Neural cell (in vitro differentiated cells): ENCODE results near the gene SPN. TPM values are rescaled to one million over a fixed set of nuclear protein-coding genes. Genes with fewer than 3 reads are reported as not detected.

Experiments
- H2AFZ ChIP-seq: fragments of 200-600, 300-800 bp; sonication (generic), shearing (Covaris generic); 2 replicates; pipeline ENCODE4 v1.6.0; 2014; ENCODE audit warnings: low read depth, mild to moderate bottlenecking, antibody characterized with exemption, low read length, moderate library complexity
- H3F3A ChIP-seq: fragments of 200-600 bp; shearing (Covaris generic); 2 replicates; pipeline ENCODE4 v1.6.1; 2016; ENCODE audit warnings: mild to moderate bottlenecking, moderate library complexity, mixed read lengths, antibody characterized with exemption, low read length; ENCODE audit not compliant: insufficient read depth, poor library complexity, severe bottlenecking
- H3K27ac ChIP-seq: fragments of 200-600, 300-800 bp; sonication (generic), shearing (Covaris generic); 2 replicates; pipeline ENCODE4 v1.5.1; 2014; ENCODE audit warnings: mild to moderate bottlenecking, low read length, moderate library complexity
- H3K27me3 ChIP-seq: fragments of 300-800, 200-600 bp; sonication (generic), shearing (Covaris generic); 2 replicates; pipeline ENCODE4 v1.6.0; 2014; ENCODE audit warnings: mild to moderate bottlenecking, low read depth, low read length, moderate library complexity; ENCODE audit not compliant: insufficient read depth
- H3K36me3 ChIP-seq: fragments of 300-800, 200-600 bp; sonication (generic), shearing (Covaris generic); 2 replicates; pipeline ENCODE4 v1.5.1; 2014; ENCODE audit warnings: mild to moderate bottlenecking, antibody characterized with exemption, low read length, moderate library complexity; ENCODE audit not compliant: insufficient read depth
- H3K4me2 ChIP-seq: fragments of 300-800, 200-600 bp; sonication (generic), shearing (Covaris generic); 2 replicates; pipeline ENCODE4 v1.6.0; 2014; ENCODE audit warnings: mild to moderate bottlenecking, low read length
- H3K4me3 ChIP-seq: fragments of 300-800, 200-600 bp; sonication (generic), shearing (Covaris generic); 2 replicates; pipeline ENCODE4 v1.5.1; 2014; ENCODE audit warnings: mild to moderate bottlenecking, low read length, moderate library complexity
- H3K79me2 ChIP-seq: fragments of 200-600 bp; shearing (Covaris generic); replicated peaks from 2 replicates; pipeline ENCODE4 v1.6.0; 2014; ENCODE audit warnings: mild to moderate bottlenecking, low read length, moderate library complexity; ENCODE audit not compliant: insufficient read depth
- H3K9ac ChIP-seq: fragments of 300-800, 200-600 bp; sonication (generic), shearing (Covaris generic); 2 replicates; pipeline ENCODE4 v1.6.1; 2016; ENCODE audit warnings: mild to moderate bottlenecking, low read length, mixed read lengths
- H3K9me2 ChIP-seq: fragments of 200-600 bp; shearing (Covaris generic); 2 replicates; pipeline ENCODE4 v1.6.1; 2016; ENCODE audit warnings: mild to moderate bottlenecking, low read length, mixed read lengths; ENCODE audit not compliant: insufficient read depth
- H3K9me3 ChIP-seq: fragments of 200-600, 300-800 bp; sonication (generic), shearing (Covaris generic); 2 replicates; pipeline ENCODE4 v1.6.1; 2016; ENCODE audit warnings: mild to moderate bottlenecking, mixed run types, low read length, moderate library complexity, mixed read lengths
- H4K20me1 ChIP-seq: fragments of 200-600 bp; shearing (Covaris generic); 2 replicates; pipeline ENCODE4 v1.6.1; 2016; ENCODE audit warnings: mild to moderate bottlenecking, mixed run types; ENCODE audit not compliant: insufficient read depth
- CTCF ChIP-seq: fragments of 450-650 bp; IDR thresholded peaks from 2 replicates; pipeline ENCODE4 v1.5.1; 2014; ENCODE audit warnings: antibody characterized with exemption, mild to moderate bottlenecking, moderate library complexity; ENCODE audit not compliant: poor library complexity, severe bottlenecking
- EP300 ChIP-seq: fragments of 450-650 bp; conservative IDR thresholded peaks from 2 replicates; pipeline ENCODE4 v1.6.1; 2014; ENCODE audit warnings: antibody characterized with exemption, mild to moderate bottlenecking, moderate library complexity; ENCODE audit not compliant: poor library complexity, severe bottlenecking
- EZH2 ChIP-seq: fragments of 200-600, 300-800 bp; shearing (Covaris generic), sonication (generic); IDR thresholded peaks from 2 replicates; pipeline ENCODE4 v1.6.1; 2014; ENCODE audit warnings: antibody characterized with exemption, low read length, borderline replicate concordance, mild to moderate bottlenecking; ENCODE audit not compliant: insufficient read depth, poor library complexity, severe bottlenecking
- MXI1 ChIP-seq: fragments of 450-650 bp; conservative IDR thresholded peaks from 2 replicates; pipeline ENCODE4 v1.6.1; 2014; ENCODE audit warnings: antibody characterized with exemption, mild to moderate bottlenecking; ENCODE audit not compliant: poor library complexity, severe bottlenecking
- POLR2AphosphoS5 ChIP-seq: IDR thresholded peaks from 2 replicates; pipeline ENCODE4 v1.6.1; 2012
- RAD21 ChIP-seq: fragments of 450-650 bp; conservative IDR thresholded peaks from 2 replicates; pipeline ENCODE4 v1.6.1; 2014; ENCODE audit warnings: antibody characterized with exemption, mild to moderate bottlenecking, moderate library complexity
- SMC3 ChIP-seq: fragments of 450-650 bp; conservative IDR thresholded peaks from 2 replicates; pipeline ENCODE4 v1.6.1; 2014; ENCODE audit warnings: antibody characterized with exemption, mild to moderate bottlenecking, moderate library complexity; ENCODE audit not compliant: poor library complexity
- TAF1 ChIP-seq: IDR thresholded peaks from 2 replicates; pipeline ENCODE4 v1.6.1; 2012; ENCODE audit warnings: low read depth
- polyA plus RNA-seq: library from polyadenylated mRNA; depleted of rRNA; stranded (reverse); fragments of >200 nt; gene quantifications from 2 replicates; pipeline ENCODE4 v1.2.3, GENCODE V29; 2014
- TF ChIP-seq, protein P1 (sequence below): IDR thresholded peaks from 2 replicates; pipeline ENCODE4 v1.6.1; 2012; ENCODE audit warnings: borderline replicate concordance

The SPN gene
- polyA plus RNA-seq, 1 donor from 2014 or later: 0.09 TPM

GRCh38 chr16:29646947-29647346 lies 16.1 kb upstream of the SPN start:
- no peak overlapping the region for H2AFZ ChIP-seq
- no peak overlapping the region for H3K4me2 ChIP-seq
- H3K27me3 ChIP-seq: no peaks in the 10 kb centered on the region
- H3K36me3 ChIP-seq: no peaks in the 10 kb centered on the region
- H3K4me3 ChIP-seq: no peak overlapping the region
- H3K9ac ChIP-seq: no peak overlapping the region
- no peaks in the 10 kb centered on the region for H3K79me2 ChIP-seq
- no peaks in the 10 kb centered on the region for H3F3A ChIP-seq
- H3K27ac ChIP-seq: no peak overlapping the region
- no peaks in the 10 kb centered on the region for H3K9me3 ChIP-seq
- no peaks in the 10 kb centered on the region for H4K20me1 ChIP-seq
- no peaks in the 10 kb centered on the region for H3K9me2 ChIP-seq
- TF ChIP-seq RAD21 (no peak), POLR2AphosphoS5 (no peak), SMC3 (no peak), EZH2 (no peak), MXI1 (no peak), EP300 (no peak), TAF1 (no peak), CTCF (no peak)
- TF ChIP-seq, protein P1, sequence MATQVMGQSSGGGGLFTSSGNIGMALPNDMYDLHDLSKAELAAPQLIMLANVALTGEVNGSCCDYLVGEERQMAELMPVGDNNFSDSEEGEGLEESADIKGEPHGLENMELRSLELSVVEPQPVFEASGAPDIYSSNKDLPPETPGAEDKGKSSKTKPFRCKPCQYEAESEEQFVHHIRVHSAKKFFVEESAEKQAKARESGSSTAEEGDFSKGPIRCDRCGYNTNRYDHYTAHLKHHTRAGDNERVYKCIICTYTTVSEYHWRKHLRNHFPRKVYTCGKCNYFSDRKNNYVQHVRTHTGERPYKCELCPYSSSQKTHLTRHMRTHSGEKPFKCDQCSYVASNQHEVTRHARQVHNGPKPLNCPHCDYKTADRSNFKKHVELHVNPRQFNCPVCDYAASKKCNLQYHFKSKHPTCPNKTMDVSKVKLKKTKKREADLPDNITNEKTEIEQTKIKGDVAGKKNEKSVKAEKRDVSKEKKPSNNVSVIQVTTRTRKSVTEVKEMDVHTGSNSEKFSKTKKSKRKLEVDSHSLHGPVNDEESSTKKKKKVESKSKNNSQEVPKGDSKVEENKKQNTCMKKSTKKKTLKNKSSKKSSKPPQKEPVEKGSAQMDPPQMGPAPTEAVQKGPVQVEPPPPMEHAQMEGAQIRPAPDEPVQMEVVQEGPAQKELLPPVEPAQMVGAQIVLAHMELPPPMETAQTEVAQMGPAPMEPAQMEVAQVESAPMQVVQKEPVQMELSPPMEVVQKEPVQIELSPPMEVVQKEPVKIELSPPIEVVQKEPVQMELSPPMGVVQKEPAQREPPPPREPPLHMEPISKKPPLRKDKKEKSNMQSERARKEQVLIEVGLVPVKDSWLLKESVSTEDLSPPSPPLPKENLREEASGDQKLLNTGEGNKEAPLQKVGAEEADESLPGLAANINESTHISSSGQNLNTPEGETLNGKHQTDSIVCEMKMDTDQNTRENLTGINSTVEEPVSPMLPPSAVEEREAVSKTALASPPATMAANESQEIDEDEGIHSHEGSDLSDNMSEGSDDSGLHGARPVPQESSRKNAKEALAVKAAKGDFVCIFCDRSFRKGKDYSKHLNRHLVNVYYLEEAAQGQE: no peak

- no peaks in the 10 kb centered on the region for H3K27me3 ChIP-seq
- H2AFZ ChIP-seq: no peak overlapping the region
- H3K9me3 ChIP-seq: no peaks in the 10 kb centered on the region
- no peaks in the 10 kb centered on the region for H3K36me3 ChIP-seq
- no peak overlapping the region for H3K27ac ChIP-seq
- no peaks in the 10 kb centered on the region for H4K20me1 ChIP-seq
- no peak overlapping the region for H3K9ac ChIP-seq
- no peak overlapping the region for H3K4me3 ChIP-seq
- H3K9me2 ChIP-seq: no peaks in the 10 kb centered on the region
- no peaks in the 10 kb centered on the region for H3K79me2 ChIP-seq
- TF ChIP-seq POLR2AphosphoS5 (no peak), RAD21 (no peak), EP300 (no peak), CTCF (no peak), SMC3 (no peak), EZH2 (no peak), TAF1 (no peak), MXI1 (no peak)
- TF ChIP-seq, protein P1: no peak
- no peaks in the 10 kb centered on the region for H3F3A ChIP-seq
- no peak overlapping the region for H3K4me2 ChIP-seq
Observed at GRCh38 chr16:29649588-29650494, 13.2 kb upstream of the SPN start.
